Activated naive CD4-positive, alpha-beta T cell treated with anti-CD3 and anti-CD28 coated beads for 36 hours (primary cell): ENCODE measurements around the gene NSMCE3. TPM values are rescaled to one million over a fixed set of nuclear protein-coding genes. Genes with fewer than 3 reads are reported as not detected.

Experiments
- CTCF ChIA-PET: fragments of 350-600 bp; sonication (Branson Sonifier 250); formaldehyde crosslinking; loops from one replicate; lab custom pipeline; 2021; ENCODE audit warnings: antibody characterized with exemption; lab: Charles Lee
- DNase-seq: peaks from one replicate; pipeline ENCODE4 v3.0.0-alpha.2; 2020
- H3K27ac Mint-ChIP-seq: one replicate; pipeline ENCODE4 v1.8.0; 2021; ENCODE audit warnings: mild to moderate bottlenecking, mixed read lengths
- H3K27me3 Mint-ChIP-seq: one replicate; pipeline ENCODE4 v1.8.0; 2021; ENCODE audit warnings: low read depth, mixed read lengths
- H3K36me3 Mint-ChIP-seq: one replicate; pipeline ENCODE4 v1.8.0; 2021; ENCODE audit warnings: low read depth, mixed read lengths
- H3K4me1 Mint-ChIP-seq: one replicate; pipeline ENCODE4 v1.8.0; 2021; ENCODE audit warnings: low read depth, mixed read lengths
- H3K4me3 Mint-ChIP-seq: one replicate; pipeline ENCODE4 v1.8.0; 2021; ENCODE audit warnings: mild to moderate bottlenecking, moderate library complexity, mixed read lengths
- H3K9me3 Mint-ChIP-seq: one replicate; pipeline ENCODE4 v1.8.0; 2021; ENCODE audit warnings: mixed read lengths
- intact Hi-C: fragments of 100-400 bp; cut with micrococcal nuclease; formaldehyde crosslinking; loops from one replicate; pipeline ENCODE4 v1.15.1; 2023
- total RNA-seq, 2 experiments: library from RNA; stranded (reverse); gene quantifications; one replicate each; pipeline ENCODE4 v1.2.3, GENCODE V29; 2021

NSMCE3 gene
- total RNA-seq, 2 experiments from 2014 or later, result 6.1 to 6.6 TPM

DNA sequence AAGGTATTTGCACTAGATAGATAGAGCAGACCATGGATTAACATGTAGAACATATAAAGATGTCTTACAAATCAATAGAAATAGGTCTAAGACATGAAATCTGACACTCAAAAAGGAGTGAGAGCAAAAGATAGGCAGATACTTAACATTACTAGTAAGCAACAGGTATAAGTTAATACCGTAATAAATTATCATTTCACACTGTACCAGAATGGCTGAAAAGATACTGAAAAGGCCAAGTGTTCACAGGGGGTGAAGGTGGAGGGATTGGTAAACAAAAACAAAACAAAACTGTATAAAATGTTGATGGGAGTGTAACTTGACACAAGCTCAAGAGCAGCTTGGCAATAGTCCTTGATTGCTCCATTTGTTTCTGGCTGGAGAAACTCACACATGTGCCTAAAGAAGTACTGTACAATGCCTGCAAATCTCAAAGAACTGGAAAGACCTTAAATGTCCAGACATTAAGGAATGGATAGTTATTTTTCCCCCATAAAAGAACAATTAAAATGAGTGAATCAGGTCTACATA is 3.5 kb downstream of the NSMCE3 start:
- CTCF ChIA-PET, result no interaction called here
- Mint-ChIP-seq H3K36me3 (peaks cover 2% of the 10 kb centered on the region), H3K9me3 (no peaks in the 10 kb centered on the region), H3K4me3 (no peak overlapping the region), H3K4me1 (peaks cover 35% of the 10 kb centered on the region), H3K27me3 (no peaks in the 10 kb centered on the region), H3K27ac (no peak overlapping the region)
- no peak for DNase-seq
- intact Hi-C loops, result loop anchor here (5.0 to 10.0 kb wide), 3 partner anchors 161 to 379 kb away; partner anchors contain the start of gene APBA2

- Mint-ChIP-seq H3K9me3 (no peaks in the 10 kb centered on the region), H3K27ac (no peak overlapping the region), H3K4me1 (peaks cover 27% of the 10 kb centered on the region), H3K27me3 (no peaks in the 10 kb centered on the region), H3K36me3 (no peaks in the 10 kb centered on the region), H3K4me3 (no peak overlapping the region)
- DNase-seq, result no peak
- CTCF ChIA-PET, result interaction anchor here (1.0 kb wide), 1 partner anchor 123 kb away, joined by 4 read pairs; no protein-coding TSS in a partner anchor
- intact Hi-C loops, result loop anchor here (10.0 kb wide), 2 partner anchors 158 to 218 kb away; no protein-coding TSS in a partner anchor
Observed at GRCh38 chr15:29263289-29263688, 6.3 kb downstream of the NSMCE3 start.

DNA sequence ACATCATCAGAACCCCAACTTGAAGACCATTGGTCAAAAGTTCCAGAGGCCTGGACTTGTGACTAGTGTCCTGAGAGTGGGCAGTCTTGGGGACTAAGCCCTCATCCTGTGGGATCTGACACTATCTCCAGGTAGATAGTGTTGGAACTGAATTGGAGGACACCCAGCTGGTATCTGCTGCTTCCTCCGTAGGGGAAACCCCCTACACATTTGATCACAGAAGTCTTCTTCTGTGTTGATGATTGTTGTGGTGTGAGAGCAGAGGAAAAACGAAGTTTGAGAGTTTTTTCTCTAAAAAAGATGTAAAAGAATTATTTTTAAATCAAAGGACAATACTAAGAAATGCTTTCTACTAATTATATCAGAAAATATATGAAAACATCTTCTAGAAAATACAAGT is 6.9 kb downstream of the NSMCE3 start:
- Mint-ChIP-seq H3K4me1 (peaks cover 27% of the 10 kb centered on the region), H3K27ac (no peak overlapping the region), H3K9me3 (no peaks in the 10 kb centered on the region), H3K36me3 (no peaks in the 10 kb centered on the region), H3K27me3 (no peaks in the 10 kb centered on the region), H3K4me3 (no peak overlapping the region)
- no peak for DNase-seq
- CTCF ChIA-PET, result no interaction called here
- intact Hi-C loops, result loop anchor here (10.0 kb wide), 2 partner anchors 158 to 218 kb away; no protein-coding TSS in a partner anchor

DNA sequence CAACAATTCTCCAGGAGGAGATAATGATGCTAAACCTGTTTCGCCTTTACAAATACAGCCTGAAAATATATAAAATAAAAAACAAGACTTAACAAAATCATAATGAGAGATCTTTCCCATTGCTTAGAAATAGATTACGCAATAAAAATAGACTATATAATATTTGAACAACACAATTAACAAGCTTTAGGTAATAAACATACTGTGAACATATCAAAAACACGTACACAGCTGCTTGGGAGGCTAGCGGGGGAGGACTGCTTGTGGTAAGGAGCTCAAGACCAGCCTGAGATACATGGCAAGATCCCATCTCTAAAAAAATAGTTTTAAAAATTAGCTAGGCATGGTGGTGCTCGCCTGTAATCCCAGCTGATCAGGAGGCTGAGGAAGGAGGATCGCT is 8.7 kb downstream of the NSMCE3 start:
- H3K36me3 Mint-ChIP-seq, result no peaks in the 10 kb centered on the region
- H3K27ac Mint-ChIP-seq, result no peak overlapping the region
- H3K9me3 Mint-ChIP-seq, result no peaks in the 10 kb centered on the region
- peaks cover 11% of the 10 kb centered on the region for H3K4me1 Mint-ChIP-seq
- intact Hi-C loops, result loop anchor here (10.0 kb wide), 2 partner anchors 156 to 216 kb away; no protein-coding TSS in a partner anchor
- no peak overlapping the region for H3K4me3 Mint-ChIP-seq
- no peaks in the 10 kb centered on the region for H3K27me3 Mint-ChIP-seq
- CTCF ChIA-PET, result no interaction called here
- DNase-seq, result no peak

DNA sequence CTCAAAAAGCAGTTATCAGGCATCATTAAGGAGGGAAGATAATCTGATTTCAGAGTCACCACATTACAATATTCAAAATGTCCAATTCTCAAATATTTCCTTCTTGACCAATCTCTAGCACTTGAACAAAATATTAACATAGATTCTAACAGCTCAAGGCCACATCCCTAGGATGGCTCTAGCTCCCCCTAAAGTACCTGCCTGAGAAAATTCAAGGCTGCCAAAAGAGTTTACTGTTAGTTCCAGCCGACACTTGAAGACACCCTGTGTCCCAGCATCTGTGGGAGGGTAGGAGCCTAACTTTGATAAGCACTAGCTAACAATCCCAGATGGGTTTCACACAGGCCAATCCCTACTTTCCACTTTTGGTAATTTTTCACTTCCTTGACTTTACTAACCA is 10.4 kb downstream of the NSMCE3 start:
- no peak for DNase-seq
- no peaks in the 10 kb centered on the region for H3K36me3 Mint-ChIP-seq
- no peaks in the 10 kb centered on the region for H3K27me3 Mint-ChIP-seq
- CTCF ChIA-PET, result no interaction called here
- H3K4me3 Mint-ChIP-seq, result no peak overlapping the region
- no peak overlapping the region for H3K27ac Mint-ChIP-seq
- no peaks in the 10 kb centered on the region for H3K9me3 Mint-ChIP-seq
- H3K4me1 Mint-ChIP-seq, result peaks cover 8% of the 10 kb centered on the region
- intact Hi-C loops, result no loop called here

GRCh38 chr15:29252234-29252633 is 17.4 kb downstream of the NSMCE3 start:
- CTCF ChIA-PET, result interaction anchor here (1.9 kb wide), 1 partner anchor 149 kb away, joined by 6 read pairs; no protein-coding TSS in a partner anchor
- Mint-ChIP-seq H3K27me3 (no peaks in the 10 kb centered on the region), H3K4me3 (no peak overlapping the region)

DNA sequence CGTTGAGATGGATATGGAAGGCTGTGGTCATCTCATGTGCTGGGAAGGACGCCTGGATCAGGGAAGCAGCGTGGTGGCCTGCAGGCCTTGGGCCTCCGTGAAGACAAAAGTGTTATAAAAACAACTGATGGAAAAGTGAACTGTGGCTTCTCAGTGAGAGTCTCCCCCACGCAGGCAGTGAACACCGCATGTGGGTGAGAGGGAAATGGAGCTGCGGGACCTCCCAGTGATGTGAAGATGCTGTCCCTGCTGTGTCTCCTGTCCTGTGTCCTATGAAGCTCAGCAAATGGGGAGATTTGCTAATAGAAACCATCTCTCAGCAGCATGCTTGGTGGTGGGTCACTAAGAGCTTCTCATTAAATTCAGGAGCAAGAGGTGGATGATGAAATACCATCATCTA is 25.1 kb downstream of the NSMCE3 start:
- H3K27ac Mint-ChIP-seq, result no peak overlapping the region

More at GRCh38 chr15:29252234-29252633, 17.4 kb downstream of the NSMCE3 start:
- H3K36me3 Mint-ChIP-seq, result no peaks in the 10 kb centered on the region
- no peak for DNase-seq
- no peaks in the 10 kb centered on the region for H3K9me3 Mint-ChIP-seq
- intact Hi-C loops, result no loop called here
- H3K4me1 Mint-ChIP-seq, result no peaks in the 10 kb centered on the region
- H3K27ac Mint-ChIP-seq, result no peak overlapping the region

DNA sequence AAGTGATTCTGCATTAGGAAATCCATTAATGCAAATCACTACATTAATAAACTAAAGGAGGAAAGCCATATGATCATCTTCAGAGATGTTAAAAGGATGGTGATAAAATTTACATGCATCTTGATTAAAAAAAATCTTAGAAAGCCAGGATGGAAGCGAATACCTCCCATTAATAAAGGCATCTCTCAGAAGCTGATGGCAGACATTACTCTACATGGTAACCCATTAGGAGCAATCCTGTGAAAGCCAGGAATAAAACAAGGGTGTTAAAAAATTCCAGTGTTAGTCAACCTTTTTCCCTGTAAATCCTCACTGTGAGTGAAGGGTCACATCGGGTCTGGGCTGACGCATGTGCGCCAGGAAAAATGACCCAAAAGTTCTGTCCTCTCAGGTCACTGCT is 25.5 kb downstream of the NSMCE3 start:
- Mint-ChIP-seq H3K4me3 (no peak overlapping the region), H3K4me1 (no peaks in the 10 kb centered on the region)

More for the DNA sequence above, 25.1 kb downstream of the NSMCE3 start:
- no peaks in the 10 kb centered on the region for H3K36me3 Mint-ChIP-seq
- no peak overlapping the region for H3K4me3 Mint-ChIP-seq
- CTCF ChIA-PET, result no interaction called here
- H3K9me3 Mint-ChIP-seq, result no peaks in the 10 kb centered on the region
- intact Hi-C loops, result no loop called here
- H3K4me1 Mint-ChIP-seq, result no peaks in the 10 kb centered on the region
- H3K27me3 Mint-ChIP-seq, result no peaks in the 10 kb centered on the region
- no peak for DNase-seq

DNA sequence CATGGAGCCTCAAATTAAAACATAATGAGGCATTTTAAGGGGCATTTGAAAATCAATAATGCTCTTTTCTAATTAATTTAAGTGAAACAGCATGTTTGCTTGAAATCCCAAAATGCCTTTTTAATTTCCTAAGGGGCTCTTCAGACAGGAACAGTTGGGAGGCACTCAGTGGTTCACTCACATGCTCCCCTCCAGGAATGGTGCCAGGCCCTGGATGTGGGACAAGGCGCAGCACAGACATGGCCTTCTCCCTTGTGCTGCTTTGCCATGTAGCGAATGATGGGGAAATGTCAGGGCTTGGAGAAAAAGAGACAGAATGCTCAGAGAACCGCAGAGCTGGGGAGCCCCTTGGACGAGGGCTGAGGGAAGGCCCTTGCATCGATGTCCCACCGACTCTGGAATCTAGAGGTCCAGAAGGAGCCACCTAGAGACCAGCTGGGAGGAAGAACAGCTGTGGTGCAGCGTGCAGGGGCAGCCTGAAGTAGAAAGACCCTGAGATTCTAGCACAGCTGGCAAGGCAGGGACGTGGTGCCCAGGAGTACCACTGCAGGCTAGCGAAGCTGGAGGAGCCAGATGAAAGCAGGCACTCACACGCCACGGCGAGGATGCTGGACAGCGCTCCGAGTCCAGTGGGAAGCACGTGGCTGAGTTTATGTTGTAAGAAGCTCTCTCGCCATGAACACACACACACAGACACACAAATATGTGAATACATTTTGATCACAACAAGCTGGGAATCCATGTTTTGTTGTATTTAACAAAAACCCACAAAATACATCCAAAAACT is 27.0 kb downstream of the NSMCE3 start:
- CTCF ChIA-PET, result interaction anchor here (0.7 to 1.1 kb wide), 3 partner anchors 20 to 141 kb away, joined by 3 to 4 read pairs (median 3); no protein-coding TSS in a partner anchor
- intact Hi-C loops, result no loop called here
- DNase-seq, result no peak
- Mint-ChIP-seq H3K9me3 (no peaks in the 10 kb centered on the region), H3K4me1 (no peaks in the 10 kb centered on the region), H3K27ac (no peak overlapping the region), H3K4me3 (no peak overlapping the region), H3K36me3 (no peaks in the 10 kb centered on the region), H3K27me3 (no peaks in the 10 kb centered on the region)

More for the DNA sequence above, 25.5 kb downstream of the NSMCE3 start:
- Mint-ChIP-seq H3K27ac (no peak overlapping the region), H3K9me3 (no peaks in the 10 kb centered on the region), H3K27me3 (no peaks in the 10 kb centered on the region), H3K36me3 (no peaks in the 10 kb centered on the region)
- CTCF ChIA-PET, result no interaction called here
- no peak for DNase-seq
- intact Hi-C loops, result no loop called here

GRCh38 chr15:29241207-29241606 is 28.4 kb downstream of the NSMCE3 start:
- intact Hi-C loops, result no loop called here
- Mint-ChIP-seq H3K4me1 (no peaks in the 10 kb centered on the region), H3K4me3 (no peak overlapping the region), H3K9me3 (no peaks in the 10 kb centered on the region), H3K27ac (no peak overlapping the region), H3K27me3 (no peaks in the 10 kb centered on the region), H3K36me3 (no peaks in the 10 kb centered on the region)
- DNase-seq, result no peak
- CTCF ChIA-PET, result interaction anchor here (0.6 to 1.1 kb wide), 2 partner anchors 15 to 139 kb away, joined by 3 to 6 read pairs; no protein-coding TSS in a partner anchor

DNA sequence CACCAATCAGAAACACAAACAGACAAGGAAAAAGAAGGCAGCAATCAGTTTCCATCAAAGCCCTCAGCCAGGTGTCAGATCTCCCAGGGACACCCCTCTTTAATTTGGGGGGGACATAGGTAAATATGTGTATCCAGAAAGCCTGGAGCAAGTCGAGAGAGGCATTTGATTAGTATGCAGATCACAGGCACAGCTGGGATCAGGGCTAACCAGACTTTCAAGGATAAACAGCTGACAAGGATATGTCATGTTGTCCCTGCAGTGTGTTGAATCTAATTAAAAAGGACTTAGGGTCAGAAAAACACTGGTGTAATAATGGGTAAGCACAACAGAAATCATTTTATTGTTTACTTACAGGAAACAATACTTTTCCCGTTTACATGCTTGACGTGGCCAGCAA is 30.2 kb downstream of the NSMCE3 start:
- Mint-ChIP-seq H3K9me3 (peaks cover 3% of the 10 kb centered on the region), H3K36me3 (no peaks in the 10 kb centered on the region), H3K27ac (no peak overlapping the region), H3K4me3 (no peak overlapping the region), H3K27me3 (peaks cover 2% of the 10 kb centered on the region), H3K4me1 (no peaks in the 10 kb centered on the region)
- CTCF ChIA-PET, result no interaction called here
- intact Hi-C loops, result no loop called here
- no peak for DNase-seq

- Mint-ChIP-seq H3K4me3 (no peak overlapping the region), H3K27me3 (peaks cover 22% of the 10 kb centered on the region), H3K4me1 (no peaks in the 10 kb centered on the region), H3K36me3 (no peaks in the 10 kb centered on the region), H3K9me3 (peaks cover 3% of the 10 kb centered on the region), H3K27ac (no peak overlapping the region)
- CTCF ChIA-PET, result no interaction called here
- DNase-seq, result no peak
- intact Hi-C loops, result no loop called here
Observed at GRCh38 chr15:29233566-29233965, 36.1 kb downstream of the NSMCE3 start.
